ENCODE measurements around the gene OR5K3. TPM values are rescaled to one million over a fixed set of nuclear protein-coding genes. Genes with fewer than 3 reads are reported as not detected.
"Not testable (repeated sequence)": the region's sequence is repeated elsewhere in the genome, so short reads cannot be mapped to it uniquely, and the experiment has no call there.

The OR5K3 gene
- total RNA-seq, 1 donor from 2014 or later = not detected

GRCh38 chr3:98371186-98371585 lies 19.3 kb upstream of the OR5K3 start:
- TF ChIP-seq, protein P1, sequence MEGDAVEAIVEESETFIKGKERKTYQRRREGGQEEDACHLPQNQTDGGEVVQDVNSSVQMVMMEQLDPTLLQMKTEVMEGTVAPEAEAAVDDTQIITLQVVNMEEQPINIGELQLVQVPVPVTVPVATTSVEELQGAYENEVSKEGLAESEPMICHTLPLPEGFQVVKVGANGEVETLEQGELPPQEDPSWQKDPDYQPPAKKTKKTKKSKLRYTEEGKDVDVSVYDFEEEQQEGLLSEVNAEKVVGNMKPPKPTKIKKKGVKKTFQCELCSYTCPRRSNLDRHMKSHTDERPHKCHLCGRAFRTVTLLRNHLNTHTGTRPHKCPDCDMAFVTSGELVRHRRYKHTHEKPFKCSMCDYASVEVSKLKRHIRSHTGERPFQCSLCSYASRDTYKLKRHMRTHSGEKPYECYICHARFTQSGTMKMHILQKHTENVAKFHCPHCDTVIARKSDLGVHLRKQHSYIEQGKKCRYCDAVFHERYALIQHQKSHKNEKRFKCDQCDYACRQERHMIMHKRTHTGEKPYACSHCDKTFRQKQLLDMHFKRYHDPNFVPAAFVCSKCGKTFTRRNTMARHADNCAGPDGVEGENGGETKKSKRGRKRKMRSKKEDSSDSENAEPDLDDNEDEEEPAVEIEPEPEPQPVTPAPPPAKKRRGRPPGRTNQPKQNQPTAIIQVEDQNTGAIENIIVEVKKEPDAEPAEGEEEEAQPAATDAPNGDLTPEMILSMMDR (IDR thresholded peaks at IDR 0.05) = no peak
- DNase-seq = no peak

DNA sequence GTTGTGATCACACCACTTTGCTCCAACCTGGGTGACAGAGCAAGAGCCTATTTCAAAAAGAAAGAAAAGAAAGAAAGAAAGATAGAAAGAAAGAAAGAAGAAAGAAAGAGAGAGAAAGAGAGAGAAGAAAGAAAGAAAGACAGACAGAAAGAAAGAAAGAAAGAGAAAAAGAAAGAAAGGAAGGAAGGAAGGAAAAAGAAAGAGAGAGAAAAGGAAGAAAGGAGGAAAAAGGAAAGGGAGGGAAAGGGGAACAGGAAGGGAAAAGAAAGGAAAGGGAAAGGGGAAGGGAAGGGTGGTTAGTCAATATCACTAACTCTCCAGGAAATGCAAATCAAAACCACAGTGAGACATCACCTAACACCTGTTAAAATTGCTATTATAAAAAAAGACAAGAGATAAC lies 18.6 kb upstream of the OR5K3 start:
- TF ChIP-seq, protein P1 (IDR thresholded peaks at IDR 0.05) = no peak
- Histone ChIP-seq H3K4me1 (no peaks in the 10 kb centered on the region), H3K9me3 (no peaks in the 10 kb centered on the region), H3K27ac (no peak overlapping the region), H3K27me3 (ENCODE audit: low read depth) (no peaks in the 10 kb centered on the region), H3K4me3 (no peak overlapping the region), H3K36me3 (no peaks in the 10 kb centered on the region)
- ATAC-seq = no peak
- intact Hi-C loops (cut with DNase I) = no loop called here
- no peak for DNase-seq

More at GRCh38 chr3:98371186-98371585, 19.3 kb upstream of the OR5K3 start:
- no peaks in the 10 kb centered on the region for H3K27me3 ChIP-seq (ENCODE audit: low read depth)
- ATAC-seq = no peak
- no peaks in the 10 kb centered on the region for H3K4me1 ChIP-seq
- intact Hi-C loops (cut with DNase I) = no loop called here
- H3K9me3 ChIP-seq = no peaks in the 10 kb centered on the region
- H3K36me3 ChIP-seq = no peaks in the 10 kb centered on the region
- H3K4me3 ChIP-seq = no peak overlapping the region
- no peak overlapping the region for H3K27ac ChIP-seq

- Histone ChIP-seq H3K36me3 (no peaks in the 10 kb centered on the region), H3K27me3 (ENCODE audit: low read depth) (no peaks in the 10 kb centered on the region), H3K27ac (no peak overlapping the region), H3K4me1 (no peaks in the 10 kb centered on the region), H3K9me3 (peaks cover 1% of the 10 kb centered on the region), H3K4me3 (no peak overlapping the region)
- DNase-seq = no peak
- intact Hi-C loops (cut with DNase I) = no loop called here
- TF ChIP-seq, protein P1 (IDR thresholded peaks at IDR 0.05) = no peak
- no peak for ATAC-seq
These were observed 18.0 kb upstream of the OR5K3 start for GRCh38 chr3:98372445-98372844.

GRCh38 chr3:98376631-98377030 lies 13.8 kb upstream of the OR5K3 start:
- Histone ChIP-seq H3K27me3 (ENCODE audit: low read depth) (no peaks in the 10 kb centered on the region), H3K36me3 (no peaks in the 10 kb centered on the region), H3K9me3 (peaks cover 3% of the 10 kb centered on the region), H3K27ac (no peak overlapping the region), H3K4me3 (no peak overlapping the region), H3K4me1 (no peaks in the 10 kb centered on the region)
- no peak for ATAC-seq
- intact Hi-C loops (cut with DNase I) = no loop called here
- DNase-seq = no peak
- TF ChIP-seq, protein P1 (IDR thresholded peaks at IDR 0.05) = no peak

- no peak overlapping the region for H3K4me3 ChIP-seq
- H3K36me3 ChIP-seq = no peaks in the 10 kb centered on the region
- no peaks in the 10 kb centered on the region for H3K4me1 ChIP-seq
- H3K27me3 ChIP-seq (ENCODE audit: low read depth) = no peaks in the 10 kb centered on the region
- ATAC-seq (no peak), DNase-seq (no peak)
- no peak overlapping the region for H3K27ac ChIP-seq
- intact Hi-C loops (cut with DNase I) = no loop called here
- no peaks in the 10 kb centered on the region for H3K9me3 ChIP-seq
- TF ChIP-seq, protein P1 (IDR thresholded peaks at IDR 0.05) = no peak
These were observed 2.3 kb upstream of the OR5K3 start for GRCh38 chr3:98388147-98388546.

DNA sequence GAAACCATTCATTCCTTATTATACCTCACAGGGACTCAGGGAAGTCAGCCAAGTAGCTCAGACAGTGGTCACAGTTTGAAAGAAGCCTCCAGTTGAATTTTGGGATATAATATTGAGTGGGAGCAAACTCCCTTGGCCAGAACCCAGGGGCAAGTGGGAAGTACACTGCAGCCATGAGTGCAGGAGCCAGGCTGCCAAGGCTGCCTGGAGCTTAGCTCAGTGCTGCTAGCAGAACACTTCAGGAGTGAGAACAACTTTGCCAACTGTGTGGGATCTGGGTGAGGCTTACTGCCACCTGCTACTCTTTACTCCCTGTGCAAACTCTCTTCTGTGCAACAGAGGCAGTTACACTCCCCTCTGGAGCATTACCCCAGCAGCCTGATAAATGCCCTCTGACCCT lies 4.6 kb downstream of the OR5K3 start:
- Histone ChIP-seq H3K4me3 (no peak overlapping the region), H3K4me1 (no peaks in the 10 kb centered on the region), H3K27me3 (ENCODE audit: low read depth) (no peaks in the 10 kb centered on the region), H3K36me3 (no peaks in the 10 kb centered on the region), H3K27ac (no peak overlapping the region), H3K9me3 (no peaks in the 10 kb centered on the region)
- ATAC-seq (no peak), DNase-seq (no peak)
- TF ChIP-seq, protein P1 (IDR thresholded peaks at IDR 0.05) = no peak
- intact Hi-C loops (cut with DNase I) = no loop called here

- H3K27ac ChIP-seq; intact Hi-C loops (cut with DNase I); H3K4me3 ChIP-seq; H3K27me3 ChIP-seq (ENCODE audit: low read depth); ATAC-seq; H3K4me1 ChIP-seq; H3K9me3 ChIP-seq; H3K36me3 ChIP-seq; DNase-seq: not testable (repeated sequence)
These were observed 6.0 kb downstream of the OR5K3 start for GRCh38 chr3:98396482-98396881.

All from lower lobe of right lung (tissue), 2 donors.